GM19238 (cell line): ENCODE results near the gene HOXB8.
A peak's percentile ranks its signal among the peaks of the same experiment; 100 is the strongest.

Source experiments
- DNase-seq: peaks from one replicate; pipeline ENCODE4 v3.0.0; 2011; ENCODE audit warnings: low spot score; ENCODE audit not compliant: insufficient read length

The HOXB8 gene

DNA sequence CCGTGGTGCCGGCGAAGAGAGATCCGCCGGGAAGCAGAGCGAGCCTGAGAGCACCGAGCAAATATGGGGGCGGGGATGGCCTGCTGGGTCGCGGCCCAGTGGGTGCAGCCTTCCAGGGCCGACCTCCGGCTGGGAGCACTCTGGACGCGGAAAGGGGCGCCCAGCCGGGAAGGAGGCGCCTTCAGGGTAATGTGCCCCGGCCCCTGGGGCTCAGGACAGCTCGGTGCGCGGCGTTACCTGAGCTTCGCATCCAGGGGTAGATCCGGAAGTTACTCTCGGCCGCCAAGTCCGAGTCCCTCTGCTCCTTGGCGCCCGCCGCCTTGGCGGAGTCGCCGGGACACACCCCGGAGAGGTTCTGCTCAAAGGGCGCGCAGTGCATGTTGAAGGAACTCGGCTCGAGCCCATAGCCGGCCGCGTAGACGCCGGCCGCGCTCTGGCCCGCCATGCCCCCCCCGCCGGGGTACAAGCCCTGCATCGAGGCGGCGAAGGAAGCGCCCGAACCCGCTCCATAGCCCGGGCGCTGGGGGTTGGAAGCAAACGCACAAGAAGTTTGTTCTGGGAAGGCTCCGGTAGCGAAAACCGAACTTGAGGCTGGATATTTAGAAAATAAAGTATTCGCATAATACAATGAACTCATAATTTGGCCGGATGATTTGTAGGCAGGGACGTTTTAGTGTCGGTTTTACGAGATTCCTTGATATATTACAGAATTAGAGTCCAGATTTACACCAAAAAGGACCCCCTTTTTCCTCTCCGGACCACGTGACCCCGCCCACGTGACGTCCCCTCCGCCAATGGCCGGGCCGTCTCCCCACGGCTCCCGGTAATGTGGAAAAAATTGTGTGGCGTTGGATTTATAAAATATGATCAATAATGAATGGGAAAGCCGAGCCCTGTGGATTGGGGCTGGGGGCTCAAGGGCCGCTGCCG is 4.5 kb downstream of the HOXB8 start, which contains the start of gene HOXB7:
TSS of gene HOXB7 (minus strand) at position 736 of the 930 bp plus-strand sequence. CDS start at position 637, 99 bp downstream.
- DNase-seq = peak; percentile 83

DNA sequence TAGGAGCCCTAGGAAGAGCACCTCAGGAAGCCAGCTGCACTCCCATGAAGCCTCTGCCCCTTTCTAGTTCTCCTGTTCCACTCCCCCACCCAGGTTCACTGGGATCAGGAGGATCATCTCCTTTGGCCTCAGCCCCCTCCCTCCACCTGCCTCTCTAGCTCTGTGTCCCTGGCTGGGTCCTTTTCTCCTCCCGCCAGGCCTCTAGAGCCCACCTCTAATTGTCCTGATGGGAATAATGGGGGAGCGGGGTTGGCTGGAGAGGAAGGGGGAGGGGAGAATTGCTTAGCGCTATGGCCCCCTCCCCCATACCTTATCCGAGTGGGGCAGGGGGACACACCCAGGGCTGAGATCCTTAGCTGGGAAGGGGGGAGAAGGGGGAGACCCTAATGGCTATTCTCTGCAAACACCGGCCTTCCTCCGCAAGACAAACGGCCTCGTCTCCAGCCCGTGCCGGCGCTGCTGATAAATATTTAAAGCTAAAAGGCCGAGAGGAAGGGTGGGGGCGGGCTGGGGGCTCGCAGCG is 5.3 kb downstream of the HOXB8 start:
- DNase-seq = no peak

DNA sequence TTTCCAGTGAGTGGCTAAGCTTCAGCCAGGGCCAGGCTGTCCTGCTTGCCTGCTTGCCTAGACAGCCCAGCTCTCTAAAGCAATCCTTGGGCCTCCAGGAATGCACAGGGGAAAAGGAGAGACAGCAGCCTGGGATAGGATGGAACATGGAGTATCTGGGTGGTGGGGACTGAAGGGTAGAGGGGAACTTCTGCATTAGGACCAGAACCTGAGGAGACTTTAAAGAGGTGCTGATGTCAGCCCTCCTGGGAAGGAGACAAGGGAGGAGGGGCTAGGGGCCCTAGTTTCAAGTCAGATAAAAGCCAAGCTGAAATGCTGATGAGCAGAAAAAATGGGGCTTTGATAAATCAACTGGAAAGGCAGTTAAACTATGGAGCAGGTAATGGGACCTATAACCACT is 6.1 kb downstream of the HOXB8 start:
- no peak for DNase-seq

GRCh38 chr17:48608494-48608834 is 6.6 kb downstream of the HOXB8 start:
- no peak for DNase-seq

GRCh38 chr17:48606892-48607614 is 8.0 kb downstream of the HOXB8 start:
- DNase-seq = no peak

DNA sequence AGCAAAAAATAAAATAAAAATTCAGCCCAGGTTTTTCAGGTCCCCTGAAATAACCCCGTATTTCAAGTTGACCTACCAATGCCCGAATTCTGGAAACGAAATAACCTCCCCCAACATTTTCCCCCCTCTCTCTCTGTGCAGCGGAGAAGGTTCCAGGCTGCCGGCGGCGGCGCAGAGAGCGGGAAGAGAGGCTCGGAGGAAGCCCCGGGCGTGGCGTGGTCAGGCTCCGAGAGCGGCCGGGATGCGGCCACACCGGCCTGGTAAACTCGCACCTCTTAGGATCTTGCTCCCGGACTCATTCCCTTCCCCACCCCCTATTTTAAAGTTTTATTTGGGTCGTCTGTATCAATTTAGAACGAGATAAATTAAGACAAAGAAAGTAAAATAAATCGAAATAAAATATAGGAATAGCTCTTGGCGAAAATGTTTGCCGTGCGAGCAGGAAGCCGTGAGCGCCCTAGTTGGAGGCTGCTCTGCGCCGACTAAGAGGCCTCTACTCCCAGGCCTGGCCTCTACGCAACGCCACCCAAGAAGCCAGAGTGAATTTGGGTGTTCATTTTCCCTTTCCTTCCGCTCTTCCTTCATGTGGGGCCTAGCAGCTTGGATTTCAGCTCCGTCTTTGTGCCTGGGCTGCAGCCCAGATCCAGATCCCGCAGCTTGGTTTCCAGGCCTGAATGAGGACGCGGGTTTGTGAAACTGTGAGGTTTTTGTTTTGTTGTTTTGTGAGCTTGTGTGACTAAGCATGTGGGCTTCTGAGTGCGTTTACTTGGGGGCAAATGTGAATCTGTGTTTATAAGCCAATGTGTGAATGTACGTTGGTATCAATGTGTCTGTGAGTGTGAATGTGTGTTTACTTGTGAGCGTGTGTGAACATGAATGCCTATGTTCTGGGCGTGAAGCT is 8.9 kb downstream of the HOXB8 start:
- DNase-seq = no peak

- DNase-seq = no peak
Observed at GRCh38 chr17:48605409-48605919, 9.6 kb downstream of the HOXB8 start.

GRCh38 chr17:48604770-48605329 is 10.2 kb downstream of the HOXB8 start, which contains the start of gene HOXB6:
TSS of gene HOXB6 (minus strand) at chr17:48604986. CDS start at chr17:48598150, 6,836 bp downstream.
- no peak for DNase-seq

DNA sequence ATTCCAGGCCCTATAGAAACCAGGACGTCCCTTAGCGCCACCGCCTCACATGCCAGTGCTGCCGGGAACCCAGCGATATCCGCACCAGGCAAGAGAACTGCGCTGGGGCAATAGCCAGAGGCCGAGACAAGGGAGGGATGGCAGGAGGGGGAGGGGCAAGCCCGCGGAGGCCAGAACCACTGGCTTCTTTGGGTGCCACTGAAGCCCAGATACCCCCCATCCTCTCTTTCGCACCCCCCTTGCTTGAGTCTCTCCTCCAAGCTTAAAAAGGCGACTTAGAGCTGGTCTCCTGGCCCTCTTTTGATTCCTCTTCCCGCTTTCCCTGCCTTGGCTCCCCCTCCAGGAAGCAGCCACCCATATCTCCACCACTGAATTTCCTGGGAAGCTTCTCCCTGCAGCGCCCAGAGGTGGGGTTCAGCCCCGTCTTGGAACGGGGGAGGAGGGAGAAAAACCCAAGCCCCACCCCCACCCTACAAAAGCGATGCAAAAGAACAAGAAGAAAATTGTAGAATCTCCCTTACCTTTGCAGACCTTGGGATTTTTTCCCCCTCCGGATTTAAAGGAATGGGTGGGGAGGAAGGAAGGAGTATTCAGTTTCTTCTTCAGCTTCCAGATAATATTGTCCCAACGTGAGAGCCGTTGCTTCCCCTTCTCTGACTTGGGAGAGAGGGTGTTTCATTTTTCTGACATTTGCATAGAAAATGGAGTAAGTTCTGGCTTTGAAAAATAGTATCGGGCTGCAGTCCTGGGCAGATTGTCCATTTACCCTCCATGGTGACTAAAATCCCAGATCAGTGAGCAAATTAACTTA is 10.9 kb downstream of the HOXB8 start:
- no peak for DNase-seq

DNA sequence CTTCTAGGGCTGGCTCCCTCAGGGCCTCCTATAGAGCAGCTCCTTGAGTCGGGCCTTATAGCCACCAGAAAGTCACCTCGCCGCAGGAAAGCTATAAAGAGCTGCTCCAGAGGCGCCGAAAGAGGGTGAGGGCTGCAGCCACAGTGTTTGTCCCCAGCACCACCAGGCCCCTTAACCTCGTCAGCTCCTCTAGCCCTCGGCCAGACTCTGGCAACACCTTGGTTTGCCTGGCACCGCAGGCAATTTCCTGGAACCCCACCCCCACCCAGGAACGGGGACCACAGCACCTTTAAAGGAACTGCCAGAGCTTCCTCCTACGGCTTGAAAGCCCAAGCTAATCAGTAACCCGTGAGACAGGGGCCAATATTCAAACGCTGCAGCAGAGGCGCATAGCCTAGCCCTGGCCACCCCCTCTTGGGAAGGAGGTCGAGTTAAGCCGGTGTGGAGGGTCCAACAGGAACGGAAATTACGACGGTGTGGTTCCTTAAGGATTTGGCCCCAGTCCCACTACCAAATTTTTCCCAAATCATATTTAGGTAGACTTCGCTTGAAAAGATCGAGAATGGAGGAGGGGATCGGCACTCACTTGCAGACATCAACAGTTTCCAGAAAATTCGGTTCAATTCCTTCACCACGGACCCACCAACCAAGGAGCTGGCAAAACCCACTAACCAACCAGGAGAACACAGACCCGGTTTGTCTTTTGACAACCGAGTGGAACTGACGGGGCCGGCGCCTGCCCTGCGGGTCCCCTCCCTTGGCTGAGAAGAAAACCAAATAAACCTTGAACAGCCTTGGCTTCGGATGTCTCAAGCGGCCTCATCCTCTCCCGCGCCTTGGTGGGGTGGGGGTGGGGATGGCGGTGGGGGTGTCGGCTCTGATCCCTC is 13.3 kb downstream of the HOXB8 start:
- DNase-seq = no peak

DNA sequence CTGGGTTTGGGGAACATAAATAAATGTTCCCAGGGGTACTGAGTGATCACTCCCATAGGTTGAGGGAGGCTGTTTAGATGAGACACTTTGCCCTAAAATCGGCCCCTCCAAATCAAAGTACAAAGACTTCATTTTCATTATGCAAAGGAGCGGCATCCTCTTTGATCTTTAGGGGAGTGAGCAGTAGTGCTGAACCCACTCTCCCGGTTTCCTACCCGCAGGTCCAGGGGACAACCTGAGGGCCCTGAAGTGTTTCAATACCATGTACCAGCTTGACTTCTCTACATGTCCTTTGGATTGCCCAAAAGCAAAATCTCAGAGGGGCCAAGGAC is 13.9 kb downstream of the HOXB8 start:
- DNase-seq = no peak

- DNase-seq = no peak
Observed at GRCh38 chr17:48600244-48601098, 14.6 kb downstream of the HOXB8 start.

DNA sequence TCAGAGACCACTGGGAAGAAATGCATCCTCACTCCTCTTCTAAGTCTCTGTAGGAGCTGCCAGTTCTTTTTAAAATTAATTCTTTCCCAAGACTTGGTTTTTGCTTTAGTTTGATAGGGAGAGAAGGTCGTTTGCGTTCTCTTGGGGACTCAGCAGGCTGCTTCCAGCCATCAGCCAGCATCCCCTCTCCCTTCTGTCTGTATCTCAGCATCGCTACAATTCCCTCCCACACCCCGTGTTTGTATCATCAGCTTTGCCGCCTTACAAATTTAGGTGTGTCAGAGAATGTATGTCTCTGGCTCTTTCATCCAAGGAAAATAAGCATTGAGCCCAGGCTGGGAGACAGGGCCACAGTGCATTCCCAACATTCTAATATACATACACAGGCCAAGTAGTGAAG is 15.7 kb downstream of the HOXB8 start:
- DNase-seq = no peak

- no peak for DNase-seq
Observed at GRCh38 chr17:48598736-48599135, 16.4 kb downstream of the HOXB8 start.

GRCh38 chr17:48597778-48598631 is 17.1 kb downstream of the HOXB8 start:
- no peak for DNase-seq

GRCh38 chr17:48597528-48597777 is 17.6 kb downstream of the HOXB8 start:
- DNase-seq = no peak
